Measurements from ENCODE around the gene SCEL.

The SCEL gene

GRCh38 chr13:77521595-77522367 lies 13.7 kb upstream of the SCEL start:
- no peak for DNase-seq

DNA sequence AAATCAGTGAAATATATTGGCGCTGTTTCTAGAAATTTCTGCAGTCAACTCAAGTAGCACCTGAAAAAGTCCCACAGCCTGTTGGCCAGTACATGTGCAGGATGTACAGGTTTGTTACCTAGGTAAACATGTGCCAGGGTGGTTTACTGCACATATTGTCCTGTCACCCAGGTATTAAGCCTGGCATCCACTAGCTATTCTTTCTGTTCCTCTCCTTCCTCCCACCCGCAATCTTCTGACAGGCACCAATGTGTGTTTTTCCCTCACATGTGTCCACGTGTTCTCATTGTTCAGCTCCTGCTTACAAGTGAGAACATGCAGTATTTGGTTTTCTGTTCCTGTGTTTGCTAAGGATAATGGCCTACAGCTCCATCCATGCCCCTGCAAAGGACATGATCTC lies 13.1 kb upstream of the SCEL start:
- DNase-seq: no peak

GRCh38 chr13:77523386-77523785 lies 12.1 kb upstream of the SCEL start:
- no peak for DNase-seq

- no peak for DNase-seq
Observed at GRCh38 chr13:77523834-77524728, 11.4 kb upstream of the SCEL start.

GRCh38 chr13:77528414-77528813 lies 7.1 kb upstream of the SCEL start:
- no peak for DNase-seq

GRCh38 chr13:77528834-77529500 lies 6.5 kb upstream of the SCEL start:
- no peak for DNase-seq

- DNase-seq: no peak
Observed at GRCh38 chr13:77529501-77529840, 6.0 kb upstream of the SCEL start.

DNA sequence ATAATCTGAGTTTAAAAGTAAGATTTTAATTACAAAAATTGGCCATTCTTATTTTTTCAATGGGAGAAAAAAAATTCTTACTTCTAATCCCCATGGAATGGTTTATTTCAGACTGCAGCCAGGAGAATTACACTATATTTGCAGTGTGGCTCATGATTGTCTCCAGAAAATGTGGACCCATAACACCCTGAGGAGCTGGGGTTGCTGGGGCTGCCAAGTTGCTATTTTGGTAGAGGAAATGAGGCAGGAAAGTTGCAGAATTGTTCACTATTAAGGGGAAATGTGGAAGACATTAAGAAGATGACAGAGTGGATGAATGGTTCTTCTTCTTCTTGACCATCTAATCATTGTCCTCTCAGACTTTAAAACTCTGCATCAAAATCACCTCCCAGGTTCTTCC lies 4.6 kb upstream of the SCEL start:
- DNase-seq: no peak

GRCh38 chr13:77532983-77533382 lies 2.5 kb upstream of the SCEL start:
- DNase-seq: no peak

DNA sequence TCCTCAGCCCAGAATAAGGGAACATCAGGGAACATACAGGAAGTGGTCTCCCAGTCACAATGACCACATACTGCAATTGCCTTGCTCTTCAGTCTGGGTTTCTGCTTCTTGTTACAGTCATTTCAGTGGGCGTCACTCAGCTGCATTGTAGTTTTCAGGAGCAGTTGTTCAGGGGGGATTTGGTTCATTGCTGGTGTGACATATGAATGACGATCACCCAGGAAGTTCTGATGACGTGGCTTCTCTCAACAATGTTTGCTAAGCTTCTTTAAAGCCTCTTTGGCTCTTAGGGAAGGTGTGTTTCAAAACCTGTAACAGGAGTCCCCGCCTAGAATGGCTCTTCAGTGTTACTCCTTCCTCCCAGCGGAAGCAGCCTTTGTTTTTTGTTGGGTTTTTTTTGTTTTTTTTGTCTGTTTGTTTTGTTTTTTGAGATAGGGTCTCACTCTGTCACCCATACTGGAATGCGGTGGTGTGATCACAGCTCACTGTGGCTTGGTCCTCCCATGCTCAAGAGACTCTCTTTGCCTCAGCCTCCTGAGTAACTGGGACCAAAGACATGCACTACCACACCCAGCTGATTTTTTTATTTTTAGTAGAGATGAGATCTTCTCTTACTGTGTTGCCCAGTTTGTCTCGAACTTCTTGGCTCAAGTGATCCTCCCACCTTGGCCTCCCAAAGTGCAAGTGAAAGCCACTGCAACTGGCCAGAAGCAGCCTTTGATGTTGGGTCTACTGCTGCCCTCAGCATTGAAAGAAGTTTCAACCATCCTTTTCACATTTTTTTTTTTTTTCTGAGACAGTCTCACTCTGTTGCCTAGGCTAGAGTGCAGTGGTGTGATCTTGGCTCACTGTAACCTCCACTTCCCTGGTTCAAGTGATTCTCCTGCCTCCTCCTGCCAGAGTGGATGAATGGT lies 1.4 kb upstream of the SCEL start:
- no peak for DNase-seq

- DNase-seq: no peak
Observed at GRCh38 chr13:77536358-77536757, 852 bp downstream of the SCEL start.

DNA sequence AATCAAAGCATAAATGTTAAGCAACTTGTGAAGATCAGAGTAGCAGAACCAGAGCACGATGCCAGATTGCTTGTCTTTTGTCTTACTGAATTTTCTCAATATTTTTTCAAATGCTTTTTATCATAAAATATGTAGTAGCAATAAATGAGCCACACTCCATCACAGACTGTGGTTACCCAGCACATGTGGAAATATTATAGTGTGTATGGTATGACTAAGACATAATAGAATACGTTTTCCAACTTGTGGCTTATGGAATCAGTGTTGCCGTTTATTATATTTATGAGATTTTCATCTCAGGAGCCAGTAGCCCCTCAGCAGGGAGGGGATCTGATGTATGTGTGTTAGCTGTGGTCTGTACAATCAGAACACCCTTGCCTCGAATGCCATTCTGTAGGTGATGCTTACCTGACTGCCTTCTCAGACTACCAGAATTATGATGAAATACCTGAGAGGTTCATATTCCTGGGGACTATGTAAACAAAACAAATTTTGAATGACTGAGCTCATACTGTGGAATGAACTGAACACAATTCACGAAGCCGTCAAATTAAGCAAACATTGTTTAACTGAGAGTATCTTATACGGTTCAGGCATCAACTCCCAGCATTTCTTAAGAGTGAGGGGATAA lies 1.9 kb downstream of the SCEL start:
- DNase-seq: no peak

DNA sequence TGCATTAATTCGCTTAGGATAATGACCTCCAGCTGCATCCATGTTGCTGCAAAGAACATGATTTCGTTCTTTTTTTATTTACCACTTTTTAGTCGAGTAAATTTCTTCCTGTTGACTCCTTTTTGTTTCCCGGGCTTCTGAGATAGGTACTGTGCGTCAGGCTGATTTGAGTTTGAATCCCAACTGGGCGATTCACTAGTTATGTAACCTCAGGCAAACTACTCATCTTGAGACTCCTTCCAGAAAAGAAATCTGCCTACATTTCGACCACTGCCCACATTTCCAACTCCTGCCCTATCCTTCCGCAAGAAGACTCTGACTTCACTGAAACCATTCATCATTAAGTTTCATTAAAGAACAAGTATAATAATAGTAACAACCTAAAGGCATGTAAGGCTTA lies 8.2 kb downstream of the SCEL start:
- no peak for DNase-seq

DNA sequence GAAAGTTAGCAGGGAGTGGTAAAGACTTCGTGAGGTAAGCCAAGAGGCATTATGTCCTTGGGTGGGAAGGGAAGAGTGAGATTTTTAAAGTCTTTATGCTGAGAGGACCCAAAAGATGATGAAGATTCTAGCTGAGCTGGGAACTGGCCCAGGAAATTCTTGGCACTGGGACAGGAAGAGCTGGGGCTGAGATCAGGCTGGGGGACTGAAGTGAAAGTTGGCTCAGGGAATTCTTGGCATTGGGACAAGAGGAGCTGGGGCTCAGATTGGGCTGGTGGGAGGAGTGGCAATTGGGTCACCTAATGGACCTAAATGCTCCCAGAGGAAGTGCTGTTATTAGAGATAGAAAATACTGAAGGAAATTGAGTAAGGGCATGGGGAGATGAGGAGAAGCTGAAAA lies 8.8 kb downstream of the SCEL start:
- DNase-seq: no peak

- DNase-seq: no peak
Observed at GRCh38 chr13:77544758-77545338, 9.3 kb downstream of the SCEL start.

DNA sequence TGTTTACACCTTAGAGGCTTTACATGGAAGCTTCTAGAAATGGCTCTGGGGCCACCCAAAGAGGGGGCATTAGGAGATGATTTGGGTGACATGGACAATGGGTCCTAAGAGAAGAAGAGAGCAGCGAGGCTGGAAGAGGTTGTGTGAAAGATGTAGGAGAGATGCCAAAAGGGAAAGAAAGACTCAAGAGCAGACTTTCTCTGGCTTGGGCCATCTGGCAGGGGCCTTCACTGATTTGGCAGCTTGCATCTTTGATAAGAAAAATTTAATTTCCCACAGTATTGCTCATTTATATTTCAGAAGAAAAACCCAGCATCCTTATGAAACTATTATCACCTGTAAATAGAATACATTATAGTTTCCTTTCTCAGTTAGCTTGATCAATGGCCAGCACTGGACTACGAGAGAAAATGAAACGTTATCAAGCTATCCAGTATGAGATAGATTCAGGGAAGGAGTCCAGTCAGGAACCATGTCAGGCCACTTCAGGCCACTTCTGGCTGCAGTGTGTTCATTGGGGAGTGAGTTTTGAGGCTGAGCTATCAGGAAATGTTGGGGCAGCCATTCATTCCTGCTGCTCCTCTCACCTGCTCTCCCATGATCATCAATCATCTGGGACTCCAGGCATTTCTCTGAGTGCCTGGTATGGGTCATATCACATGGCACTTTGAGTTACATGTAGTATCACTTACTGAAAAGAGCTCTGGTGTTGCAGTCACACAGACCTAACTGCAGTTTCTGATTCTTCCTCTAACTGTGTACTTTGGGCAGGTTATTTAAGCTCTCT lies 10.3 kb downstream of the SCEL start:
- DNase-seq: no peak

GRCh38 chr13:77548095-77548494 lies 12.6 kb downstream of the SCEL start:
- no peak for DNase-seq

DNA sequence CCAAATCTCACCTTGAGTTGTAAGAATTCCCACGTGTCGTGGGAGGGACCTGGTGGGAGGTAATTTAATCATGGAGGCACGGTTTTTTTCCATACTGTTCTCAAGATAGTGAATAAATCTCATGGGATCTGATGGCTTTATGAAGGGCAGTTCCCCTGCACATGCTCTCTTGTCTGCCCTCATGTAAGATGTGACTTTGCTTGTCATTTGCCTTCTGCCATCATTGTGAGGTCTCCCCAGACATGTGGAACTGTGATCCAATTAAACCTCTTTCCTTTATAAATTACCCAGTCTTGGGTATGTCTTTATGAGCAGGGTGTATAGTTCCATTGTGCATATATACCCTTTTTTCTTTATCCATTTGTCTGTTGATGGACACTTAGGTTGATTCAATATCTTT lies 13.1 kb downstream of the SCEL start:
- DNase-seq: no peak

DNA sequence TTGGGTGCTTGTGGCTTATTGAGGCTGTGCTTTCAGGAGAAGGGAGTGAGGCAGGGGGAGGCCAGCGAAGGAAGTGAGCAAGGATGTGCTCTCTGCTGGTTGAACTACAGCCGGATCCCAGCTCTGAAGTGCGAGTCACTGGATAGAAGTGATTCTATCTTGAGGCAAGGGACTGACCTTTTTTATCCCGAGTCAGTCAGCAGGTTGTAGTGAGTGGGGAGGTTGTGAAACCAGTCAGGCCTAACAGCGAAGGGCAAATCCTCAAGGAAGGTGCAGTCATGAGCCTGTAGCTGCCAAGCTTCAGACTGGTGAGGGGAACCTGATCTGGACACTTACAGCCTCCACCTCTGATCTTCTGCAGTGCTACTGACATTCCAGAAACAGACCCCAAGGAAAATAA lies 18.6 kb downstream of the SCEL start:
- no peak for DNase-seq

- no peak for DNase-seq
Observed at GRCh38 chr13:77555246-77555645, 19.7 kb downstream of the SCEL start.

- DNase-seq: no peak
Observed at GRCh38 chr13:77558016-77558415, 22.5 kb downstream of the SCEL start.
